Hematopoietic multipotent progenitor cell treated with erythropoietin and hydrocortisone succinate and interleukin-3 and kit ligand, for 17 days (in vitro differentiated cells): ENCODE data around the gene CHRNB2.

Experiments used
- DNase-seq: peaks from one replicate; pipeline ENCODE4 v3.0.0-alpha.2; 2015; ENCODE audit warnings: low spot score

Gene CHRNB2

DNA sequence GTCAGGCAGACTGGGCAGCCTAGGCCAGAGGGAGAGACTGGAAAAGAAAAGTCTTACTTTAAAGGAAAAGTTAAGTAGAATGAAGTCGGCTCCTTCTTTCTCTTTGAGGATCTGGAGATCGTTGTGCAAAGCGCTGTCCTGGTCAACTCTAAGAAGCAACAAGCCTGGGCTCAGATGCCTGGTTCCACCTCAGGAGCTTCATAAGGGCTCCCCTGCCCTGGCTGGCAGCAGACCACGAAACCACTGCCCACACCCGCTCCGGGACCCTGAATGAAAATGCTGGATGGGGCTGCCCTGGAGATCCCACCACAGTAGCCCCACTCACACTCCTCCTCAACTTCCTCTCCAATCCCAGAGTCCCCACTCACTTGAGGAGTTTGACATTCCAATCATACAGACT lies 15.5 kb upstream of the CHRNB2 start:
- no peak for DNase-seq

GRCh38 chr1:154553056-154554030 lies 14.2 kb upstream of the CHRNB2 start:
- DNase-seq: no peak

DNA sequence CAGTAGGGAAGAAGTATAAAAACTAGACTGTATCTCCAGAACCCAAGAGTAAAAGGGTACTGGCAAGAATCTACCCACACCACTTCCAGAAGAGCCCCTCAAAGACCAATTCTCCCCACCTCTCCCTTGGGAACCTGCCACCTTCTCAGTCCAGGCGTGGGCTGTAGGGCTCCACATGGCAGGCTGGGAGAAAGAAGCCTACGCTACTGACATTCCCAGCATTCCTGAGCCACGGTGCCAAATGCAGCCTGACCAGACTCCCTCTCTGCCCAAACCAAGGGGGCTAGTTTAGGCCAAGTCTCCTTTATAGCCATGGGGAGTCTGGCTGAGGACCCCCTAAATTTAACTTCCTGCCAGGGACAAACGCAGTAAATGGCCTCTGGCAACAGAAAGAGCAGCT lies 11.2 kb upstream of the CHRNB2 start:
- no peak for DNase-seq

GRCh38 chr1:154557248-154557938 lies 10.2 kb upstream of the CHRNB2 start:
- DNase-seq: peak; percentile 15

GRCh38 chr1:154557939-154558719 lies 9.4 kb upstream of the CHRNB2 start, which contains the start of gene UBE2Q1:
Gene UBE2Q1 (minus strand): TSS chr1:154558662. CDS start chr1:154558553, 109 bp downstream.
- peak; percentile 40 for DNase-seq

GRCh38 chr1:154558720-154559465 lies 8.7 kb upstream of the CHRNB2 start:
- peak; percentile 91 for DNase-seq

- DNase-seq: peak; percentile 91
These were observed 8.0 kb upstream of the CHRNB2 start for GRCh38 chr1:154559466-154560044.

DNA sequence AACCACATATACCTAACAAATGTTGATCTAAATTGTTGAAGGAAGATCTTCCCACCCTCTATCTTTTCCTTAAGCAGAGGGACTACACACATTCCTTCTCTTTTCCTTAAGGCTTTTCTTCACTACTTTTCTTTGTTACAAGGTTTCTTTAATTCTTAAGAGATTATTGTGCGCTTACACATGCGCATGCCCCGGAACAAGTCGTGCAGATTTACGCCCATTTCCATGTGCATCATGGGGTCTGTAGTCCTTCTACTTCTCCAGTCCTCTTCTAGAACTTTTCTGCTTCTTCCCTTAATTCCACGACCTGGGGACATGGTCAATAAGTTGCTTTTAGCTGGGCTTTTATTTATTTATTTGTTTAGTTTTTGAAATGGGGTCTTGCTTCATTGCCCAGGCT lies 1.7 kb upstream of the CHRNB2 start:
- no peak for DNase-seq

GRCh38 chr1:154568157-154568815 lies 708 bp downstream of the CHRNB2 start:
- no peak for DNase-seq

GRCh38 chr1:154571244-154571963 lies 3.8 kb downstream of the CHRNB2 start:
- no peak for DNase-seq

GRCh38 chr1:154571964-154572288 lies 4.3 kb downstream of the CHRNB2 start:
- DNase-seq: no peak

- no peak for DNase-seq
These were observed 5.0 kb downstream of the CHRNB2 start for GRCh38 chr1:154572468-154573167.

- no peak for DNase-seq
These were observed 5.6 kb downstream of the CHRNB2 start for GRCh38 chr1:154573168-154573510.

- DNase-seq: no peak
These were observed 7.1 kb downstream of the CHRNB2 start for GRCh38 chr1:154574716-154575115.

GRCh38 chr1:154575147-154575927 lies 7.8 kb downstream of the CHRNB2 start:
- DNase-seq: no peak

DNA sequence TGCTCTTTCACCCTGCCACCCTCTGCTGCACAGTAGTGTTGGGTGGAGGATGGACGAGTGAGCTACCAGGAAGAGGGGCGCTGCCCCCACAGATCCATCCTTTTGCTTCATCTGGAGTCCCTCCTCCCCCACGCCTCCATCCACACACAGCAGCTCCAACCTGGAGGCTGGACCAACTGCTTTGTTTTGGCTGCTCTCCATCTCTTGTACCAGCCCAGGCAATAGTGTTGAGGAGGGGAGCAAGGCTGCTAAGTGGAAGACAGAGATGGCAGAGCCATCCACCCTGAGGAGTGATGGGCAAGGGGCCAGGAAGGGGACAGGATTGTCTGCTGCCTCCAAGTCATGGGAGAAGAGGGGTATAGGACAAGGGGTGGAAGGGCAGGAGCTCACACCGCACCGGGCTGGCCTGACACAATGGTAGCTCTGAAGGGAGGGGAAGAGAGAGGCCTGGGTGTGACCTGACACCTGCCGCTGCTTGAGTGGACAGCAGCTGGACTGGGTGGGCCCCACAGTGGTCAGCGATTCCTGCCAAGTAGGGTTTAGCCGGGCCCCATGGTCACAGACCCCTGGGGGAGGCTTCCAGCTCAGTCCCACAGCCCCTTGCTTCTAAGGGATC lies 8.5 kb downstream of the CHRNB2 start:
- no peak for DNase-seq

DNA sequence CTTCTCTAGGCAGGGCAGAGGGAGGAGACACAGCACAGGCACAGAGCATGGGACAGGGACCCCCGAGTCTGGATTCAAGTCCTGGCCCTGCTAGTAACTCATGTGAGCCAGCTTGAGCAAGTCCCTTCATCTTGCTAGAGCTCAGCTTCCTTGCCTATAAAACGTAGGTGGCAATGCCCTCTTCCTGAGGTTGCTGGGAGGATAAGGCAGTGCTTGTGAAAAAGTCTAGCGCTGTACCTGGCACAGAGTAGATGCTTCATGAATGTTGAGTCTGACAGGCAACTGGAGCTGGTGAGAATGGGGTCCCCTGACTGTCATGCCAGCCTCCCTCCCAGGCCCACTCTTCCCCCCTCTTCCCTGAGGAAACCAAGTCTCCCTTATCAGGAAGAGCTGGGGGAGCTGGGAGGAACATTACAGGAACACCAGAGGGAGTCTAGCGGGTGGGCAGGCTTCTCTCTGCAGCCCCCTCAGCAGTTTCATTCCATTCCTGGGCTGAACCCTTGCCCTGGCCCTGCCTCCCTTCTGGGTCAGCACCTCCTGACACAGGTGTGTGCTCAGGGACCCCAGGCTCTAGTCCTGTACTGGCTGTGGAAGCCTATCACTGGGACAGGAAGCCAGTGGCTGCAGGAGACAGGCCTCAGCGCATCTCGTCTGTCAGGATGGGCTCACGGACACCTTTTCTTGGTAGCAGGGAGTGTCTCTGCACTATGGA lies 9.9 kb downstream of the CHRNB2 start:
- no peak for DNase-seq

DNA sequence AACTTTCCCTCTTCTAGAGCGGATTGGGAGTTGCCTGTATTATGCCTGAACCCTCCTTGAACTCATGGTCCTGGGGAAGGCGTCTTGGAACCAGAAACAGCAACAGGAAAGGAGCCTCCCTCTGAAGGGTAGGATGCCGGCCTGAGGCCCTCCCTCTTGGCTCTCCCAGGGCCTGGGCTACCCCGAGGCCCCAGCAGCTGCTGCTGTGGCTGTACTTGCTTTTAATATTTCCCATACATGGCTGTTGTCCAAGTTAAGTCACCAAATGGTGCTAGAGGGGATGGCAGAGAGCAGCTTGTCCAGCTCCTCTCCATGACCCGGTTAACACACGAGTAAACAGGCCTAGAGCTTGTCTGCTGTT lies 10.5 kb downstream of the CHRNB2 start:
- DNase-seq: no peak
